HG02610 (cell line): ENCODE measurements around the gene CSNK1G3.

Experiments used
- ATAC-seq: cut with Tn5 transposase; IDR thresholded peaks from one replicate; pipeline ENCODE4 v1.9.1; 2021; ENCODE audit warnings: mild to moderate bottlenecking, moderate library complexity; ENCODE audit not compliant: unreplicated experiment

CSNK1G3 gene

GRCh38 chr5:123557907-123558306, 45.9 kb downstream of the CSNK1G3 start:
- no peak for ATAC-seq

DNA sequence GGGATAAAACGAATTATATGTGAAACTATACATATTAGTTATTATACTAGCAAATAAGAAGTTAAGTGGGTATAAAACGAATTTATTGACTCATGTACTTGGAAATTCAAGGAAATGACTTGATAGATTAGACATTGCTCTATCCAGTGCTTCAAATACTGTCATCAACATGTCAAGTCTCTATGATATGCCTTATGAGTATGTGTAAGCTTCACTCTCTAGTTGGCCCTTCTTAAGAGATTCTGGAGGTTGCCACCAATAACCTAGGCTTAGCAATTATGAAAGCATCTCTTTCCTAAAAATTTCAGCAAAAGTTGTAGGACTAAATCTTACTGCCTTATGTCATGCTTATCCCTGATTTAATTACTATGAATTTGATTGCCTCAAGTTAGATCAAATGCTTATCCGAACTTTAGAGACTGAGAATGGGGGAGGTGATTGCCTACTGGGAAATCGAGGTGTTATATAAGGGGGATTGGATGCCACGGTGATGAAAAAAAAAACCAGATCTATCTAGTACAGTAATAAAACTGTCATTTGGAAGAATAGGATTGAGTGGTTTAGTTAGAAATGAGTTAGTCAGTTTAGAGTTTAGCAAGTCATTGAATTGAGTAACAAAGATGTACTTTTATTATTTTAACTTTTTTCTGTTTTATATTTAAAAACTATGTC, 46.9 kb downstream of the CSNK1G3 start:
- no peak for ATAC-seq

DNA sequence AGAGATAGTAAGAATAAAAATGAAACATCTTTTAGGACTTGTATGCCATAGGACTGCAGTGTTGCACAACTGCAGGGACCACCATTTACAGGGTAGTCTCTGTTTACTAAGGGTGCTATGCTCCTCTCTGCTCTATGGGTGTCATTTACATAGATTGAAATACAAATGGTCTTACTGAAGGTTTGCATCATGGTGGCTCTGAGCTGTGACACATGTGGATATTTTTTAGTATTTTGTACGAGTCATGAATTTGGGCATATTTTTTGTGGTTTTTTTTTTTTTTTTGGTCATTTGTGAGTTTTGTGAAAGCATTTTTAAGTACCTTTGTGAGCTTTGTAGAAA, 47.4 kb downstream of the CSNK1G3 start:
- ATAC-seq, result no peak

- no peak for ATAC-seq
These were observed 49.3 kb downstream of the CSNK1G3 start for GRCh38 chr5:123561230-123561629.

GRCh38 chr5:123571927-123572326, 60.0 kb downstream of the CSNK1G3 start:
- no peak for ATAC-seq

GRCh38 chr5:123578390-123578789, 66.4 kb downstream of the CSNK1G3 start:
- ATAC-seq, result no peak

DNA sequence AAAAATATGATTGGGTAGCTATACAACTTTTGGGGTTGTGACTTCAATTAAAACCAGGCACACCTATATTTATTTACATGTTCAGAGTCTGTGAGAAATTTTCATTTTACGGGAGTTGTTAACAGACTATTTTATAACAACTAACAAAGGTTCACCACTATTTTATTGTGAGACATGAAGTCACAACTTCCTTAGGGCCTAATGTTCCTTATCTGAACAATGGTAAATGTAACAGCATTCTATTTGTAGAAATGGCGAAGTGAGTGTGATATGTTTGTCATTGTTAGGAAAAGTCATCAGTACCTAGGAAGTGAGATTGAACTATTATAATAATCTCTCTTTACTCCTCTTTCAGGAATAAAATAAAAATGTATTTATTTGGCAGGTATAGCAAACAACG, 67.4 kb downstream of the CSNK1G3 start:
- ATAC-seq, result no peak

GRCh38 chr5:123582550-123583285, 70.7 kb downstream of the CSNK1G3 start:
- ATAC-seq, result no peak

DNA sequence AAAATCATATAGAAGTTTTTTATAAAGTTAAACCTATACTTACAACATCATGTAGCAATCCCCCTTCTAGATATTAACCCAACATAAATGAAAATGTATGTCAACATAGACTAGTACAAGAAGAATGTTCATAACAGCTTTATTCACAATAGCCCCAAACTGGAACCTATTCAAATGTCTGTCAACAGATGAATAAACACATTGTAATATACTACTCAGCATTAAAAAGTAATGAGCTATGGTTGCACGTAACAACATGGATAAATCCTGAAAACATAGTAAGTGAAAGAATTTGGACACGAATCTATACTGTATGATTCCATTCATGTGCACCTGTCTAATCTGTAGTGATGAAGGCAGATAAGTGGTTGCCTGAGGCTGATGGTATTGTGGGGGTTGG, 73.9 kb downstream of the CSNK1G3 start:
- no peak for ATAC-seq

- no peak for ATAC-seq
These were observed 82.5 kb downstream of the CSNK1G3 start for GRCh38 chr5:123594434-123594833.

DNA sequence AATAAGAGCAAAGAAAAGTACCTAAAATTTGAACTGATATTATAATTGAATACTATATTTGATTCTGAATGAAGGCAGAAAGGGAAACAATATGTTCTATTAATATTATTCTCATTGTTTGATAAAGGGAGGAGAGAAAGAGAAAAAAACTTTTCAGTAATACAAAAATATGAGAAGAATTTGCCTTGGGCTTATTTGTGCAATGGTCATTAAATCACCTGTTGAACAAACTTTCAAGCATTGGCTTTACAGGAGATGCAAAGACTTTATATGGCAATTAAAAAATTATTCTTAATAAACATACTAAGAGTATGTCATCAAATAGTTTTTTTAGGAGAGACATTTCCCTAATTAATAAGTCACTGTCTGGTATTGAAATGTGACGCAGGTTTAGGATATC, 85.0 kb downstream of the CSNK1G3 start:
- no peak for ATAC-seq

DNA sequence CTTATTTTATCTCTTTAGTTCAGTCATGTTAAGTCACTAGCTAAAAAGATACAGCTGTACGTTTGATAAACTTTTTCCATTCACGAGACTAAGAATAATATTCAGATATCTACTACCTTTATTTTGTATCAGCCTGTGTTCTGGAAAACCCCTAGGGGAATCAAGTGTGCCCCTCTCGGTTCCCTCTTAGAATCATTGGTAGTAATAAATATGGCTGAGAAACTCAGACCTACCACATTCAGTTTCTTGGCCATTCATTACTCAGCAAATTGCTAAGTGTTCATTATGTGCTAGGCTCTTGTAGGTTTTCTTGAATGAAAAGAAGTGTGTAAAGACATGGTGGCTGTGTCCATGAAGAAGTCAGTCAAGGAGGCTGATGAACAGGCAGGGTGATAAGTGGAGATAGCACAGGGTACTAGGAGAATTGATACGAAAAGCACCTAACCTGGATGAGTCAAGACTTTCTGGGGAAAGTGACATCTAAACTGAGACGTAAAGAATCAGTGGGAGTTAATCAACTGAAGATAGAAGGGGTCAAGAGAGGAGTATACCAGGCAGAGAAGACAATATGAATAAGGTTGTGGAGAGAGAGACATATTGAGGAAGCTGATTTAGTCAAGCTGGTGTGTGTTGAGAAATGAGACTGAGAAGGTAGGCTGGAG, 86.2 kb downstream of the CSNK1G3 start:
- peak; percentile 75 for ATAC-seq

- no peak for ATAC-seq
These were observed 87.2 kb downstream of the CSNK1G3 start for GRCh38 chr5:123599171-123599570.

- ATAC-seq, result no peak
These were observed 89.6 kb downstream of the CSNK1G3 start for GRCh38 chr5:123601610-123602009.

- peak; percentile 85 for ATAC-seq
These were observed 93.8 kb downstream of the CSNK1G3 start for GRCh38 chr5:123605822-123606221.

GRCh38 chr5:123610209-123610608, 98.2 kb downstream of the CSNK1G3 start:
- no peak for ATAC-seq

DNA sequence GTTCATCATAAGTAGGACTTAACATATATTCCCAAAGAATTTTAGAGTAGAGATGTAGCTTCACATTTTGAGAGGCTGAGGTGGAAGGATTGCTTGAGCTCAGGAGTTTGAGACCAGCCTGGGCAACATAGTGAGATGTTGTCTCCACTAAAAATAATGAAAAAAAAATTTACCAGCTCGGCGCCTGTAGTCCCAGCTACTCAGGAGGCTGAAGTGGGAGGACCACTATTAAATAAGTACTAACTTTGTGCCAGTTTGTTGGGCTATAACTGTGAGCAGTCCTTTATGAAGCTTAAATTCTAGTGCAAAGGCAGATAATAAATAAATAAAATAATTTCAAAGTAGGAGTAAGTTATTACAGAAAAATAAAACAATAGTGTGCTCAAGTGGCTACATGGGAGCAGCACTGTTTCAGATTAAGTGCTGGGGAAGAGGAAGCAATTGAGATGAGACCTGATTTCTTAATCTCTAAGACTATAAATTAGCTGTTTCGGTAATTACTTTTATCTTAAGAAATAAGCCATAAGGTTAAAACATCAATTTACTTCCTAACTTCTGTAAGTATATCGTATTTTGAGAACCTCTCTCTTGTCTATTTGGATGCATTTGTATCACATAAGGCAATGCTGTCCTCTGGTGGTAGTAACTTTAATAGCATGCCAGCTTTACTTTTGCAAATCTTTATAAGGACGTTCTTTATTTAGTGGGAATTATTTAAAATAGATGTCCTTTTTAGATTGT, 98.9 kb downstream of the CSNK1G3 start:
- peak; percentile 65 for ATAC-seq

DNA sequence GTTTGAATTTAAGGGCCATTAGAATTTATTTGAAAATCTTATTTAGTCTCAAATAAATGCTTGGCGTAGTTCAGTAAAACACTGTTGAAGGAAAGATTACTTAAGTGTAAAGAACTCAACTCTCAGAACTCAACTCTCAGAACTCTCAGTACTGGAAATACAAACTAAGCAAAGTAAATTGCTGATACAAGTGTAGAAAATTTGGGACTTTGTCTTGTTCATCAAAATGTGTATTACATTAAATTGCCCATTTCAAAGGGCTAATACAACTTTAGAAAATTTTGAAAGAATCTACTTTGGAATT, 99.4 kb downstream of the CSNK1G3 start:
- peak; percentile 10 for ATAC-seq

- ATAC-seq, result no peak
These were observed 105.6 kb downstream of the CSNK1G3 start for GRCh38 chr5:123617561-123617960.

- no peak for ATAC-seq
These were observed 114.1 kb downstream of the CSNK1G3 start for GRCh38 chr5:123626051-123626450.

DNA sequence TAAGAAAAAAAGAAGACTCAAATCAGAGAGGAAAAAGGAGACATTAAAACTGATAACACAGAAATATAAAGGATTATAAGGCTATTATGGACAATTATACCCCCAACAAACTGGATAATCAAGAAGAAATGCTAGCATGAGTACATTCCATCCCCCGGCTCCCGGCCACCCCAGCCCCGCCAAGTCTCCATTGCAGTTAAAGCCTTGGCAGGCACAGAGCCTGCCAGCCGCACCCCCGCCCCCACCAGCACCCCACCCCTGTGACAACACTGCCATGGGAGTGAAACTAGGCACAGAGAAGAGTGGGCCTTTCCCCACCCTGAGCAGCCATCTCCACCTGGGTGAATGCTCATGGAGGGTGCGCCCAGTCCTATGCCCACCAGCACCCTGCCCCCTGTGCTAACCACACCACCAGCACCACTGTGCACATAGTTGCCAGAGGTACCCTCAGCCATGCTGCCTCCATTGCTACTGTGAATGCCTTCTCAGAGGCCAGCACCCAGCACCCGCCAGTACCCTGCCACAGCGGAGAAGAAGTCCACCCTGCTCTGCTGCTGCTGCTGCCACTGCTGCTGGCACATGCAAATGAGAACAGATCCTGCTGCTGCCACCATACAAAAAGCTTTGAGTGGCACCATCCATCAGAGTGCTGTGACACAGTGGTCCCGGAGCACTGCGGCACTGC, 117.0 kb downstream of the CSNK1G3 start:
- no peak for ATAC-seq
